DND-41 (cell line): ENCODE data around the gene SERBP1.

Experiments used
- EZH2 ChIP-seq: IDR thresholded peaks from 3 replicates; pipeline ENCODE4 v1.6.1; 2012; ENCODE audit warnings: borderline replicate concordance, low read depth, mild to moderate bottlenecking, moderate library complexity, low read length, inconsistent platforms; ENCODE audit not compliant: severe bottlenecking
- TF ChIP-seq, protein P1 (sequence below): IDR thresholded peaks from 2 replicates; pipeline ENCODE4 v1.5.1; 2012; ENCODE audit warnings: borderline replicate concordance, low read length, moderate library complexity, mild to moderate bottlenecking; ENCODE audit not compliant: poor library complexity, severe bottlenecking; ENCODE audit errors: extremely low read depth

DNA sequence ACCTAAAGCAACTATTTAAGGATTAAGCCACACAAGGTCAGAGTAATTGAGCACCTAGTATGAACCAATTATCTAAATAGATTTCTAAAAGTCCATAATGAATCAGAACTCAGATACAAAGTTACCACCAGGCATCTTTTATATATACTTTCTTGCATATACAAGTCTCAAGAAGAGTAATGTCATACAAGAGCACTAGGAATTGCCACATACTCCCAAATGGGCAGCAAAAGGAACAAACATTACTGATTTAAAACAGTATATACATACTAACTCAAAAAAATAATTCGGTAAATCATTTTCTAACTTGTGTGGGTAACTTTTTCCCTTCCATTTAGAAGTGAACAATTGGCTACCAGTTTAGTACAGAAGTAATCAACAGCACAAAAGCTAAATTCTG is 22.1 kb downstream of the SERBP1 start:
- TF ChIP-seq, protein P1, sequence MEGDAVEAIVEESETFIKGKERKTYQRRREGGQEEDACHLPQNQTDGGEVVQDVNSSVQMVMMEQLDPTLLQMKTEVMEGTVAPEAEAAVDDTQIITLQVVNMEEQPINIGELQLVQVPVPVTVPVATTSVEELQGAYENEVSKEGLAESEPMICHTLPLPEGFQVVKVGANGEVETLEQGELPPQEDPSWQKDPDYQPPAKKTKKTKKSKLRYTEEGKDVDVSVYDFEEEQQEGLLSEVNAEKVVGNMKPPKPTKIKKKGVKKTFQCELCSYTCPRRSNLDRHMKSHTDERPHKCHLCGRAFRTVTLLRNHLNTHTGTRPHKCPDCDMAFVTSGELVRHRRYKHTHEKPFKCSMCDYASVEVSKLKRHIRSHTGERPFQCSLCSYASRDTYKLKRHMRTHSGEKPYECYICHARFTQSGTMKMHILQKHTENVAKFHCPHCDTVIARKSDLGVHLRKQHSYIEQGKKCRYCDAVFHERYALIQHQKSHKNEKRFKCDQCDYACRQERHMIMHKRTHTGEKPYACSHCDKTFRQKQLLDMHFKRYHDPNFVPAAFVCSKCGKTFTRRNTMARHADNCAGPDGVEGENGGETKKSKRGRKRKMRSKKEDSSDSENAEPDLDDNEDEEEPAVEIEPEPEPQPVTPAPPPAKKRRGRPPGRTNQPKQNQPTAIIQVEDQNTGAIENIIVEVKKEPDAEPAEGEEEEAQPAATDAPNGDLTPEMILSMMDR: no peak
- TF ChIP-seq EZH2: no peak
